GM19455 (cell line): ENCODE measurements around the gene ARHGAP21.
A peak's percentile ranks its signal among the peaks of the same experiment; 100 is the strongest.
"Not testable (repeated sequence)": the region's sequence is repeated elsewhere in the genome, so short reads cannot be mapped to it uniquely, and the experiment has no call there.

Experiments
- ATAC-seq: cut with Tn5 transposase; IDR thresholded peaks from one replicate; pipeline ENCODE4 v1.9.1; 2021; ENCODE audit not compliant: unreplicated experiment

ARHGAP21 gene

DNA sequence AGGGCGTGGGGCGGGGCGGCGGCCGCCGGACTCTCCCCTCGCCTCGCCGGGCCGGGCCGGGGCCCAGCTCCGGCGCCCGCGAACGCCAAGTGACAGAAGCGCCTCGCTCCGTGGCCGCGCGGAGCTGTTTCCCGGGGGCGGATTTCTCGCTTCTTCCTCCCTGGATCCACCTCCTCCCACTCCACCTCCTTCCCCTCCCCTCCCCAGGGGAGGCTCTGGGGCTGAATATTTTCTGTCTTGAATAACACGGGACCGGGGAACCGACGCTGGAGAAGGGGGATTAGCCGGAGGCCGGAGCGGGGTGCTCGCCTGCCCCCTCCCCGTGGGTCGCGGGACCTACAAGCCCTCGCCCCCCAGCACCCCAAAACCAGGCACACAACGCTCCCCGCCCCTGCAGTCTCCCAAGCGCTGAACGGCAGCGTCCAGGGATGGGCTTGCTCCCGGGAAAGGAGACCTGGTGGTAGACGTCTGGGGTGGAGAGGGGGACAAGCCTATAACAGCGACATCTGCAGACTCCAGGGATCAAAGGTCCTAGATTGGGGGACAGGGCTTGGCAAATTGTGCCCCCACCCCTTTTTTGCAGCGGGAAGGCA, at the start of gene ARHGAP21:
ARHGAP21 (minus strand) TSS at position 100 of the 593 bp plus-strand sequence. CDS start 1,988 bp downstream, outside the sequence.
- ATAC-seq: peak; percentile 4

DNA sequence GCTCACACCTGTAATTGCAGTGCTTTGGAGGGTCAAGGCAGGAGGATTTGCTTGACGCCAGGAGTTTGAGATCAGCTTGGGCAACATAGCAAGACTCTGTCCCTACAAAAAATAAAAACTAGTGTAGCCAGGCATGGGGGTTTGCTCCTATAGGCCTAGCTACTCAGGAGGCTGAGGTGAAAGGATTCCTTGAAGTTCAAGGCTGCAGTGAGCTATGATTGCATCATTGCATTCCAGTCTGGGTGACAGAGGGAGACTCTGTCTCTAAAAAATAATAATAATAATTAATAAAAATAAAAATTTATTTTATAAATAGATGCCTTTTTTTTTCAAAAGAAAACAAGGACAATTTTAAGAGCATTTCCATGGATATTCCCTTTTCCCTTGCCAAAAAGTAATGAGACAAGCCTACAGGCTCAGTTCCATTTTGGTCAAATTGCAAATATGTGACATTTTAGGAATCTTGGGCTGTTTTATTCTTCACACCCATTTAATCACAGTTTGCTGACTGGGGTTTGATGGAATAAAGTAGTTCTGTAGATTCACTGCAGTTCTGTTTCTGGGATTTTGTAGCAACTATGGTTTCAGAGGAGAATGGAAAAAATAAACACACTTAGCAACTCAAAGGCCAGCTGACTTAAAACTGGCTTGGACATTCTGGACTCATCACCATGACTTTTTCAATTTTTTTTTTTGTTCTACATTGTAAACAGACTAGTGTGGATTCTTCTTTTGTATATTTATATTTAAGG, 48.4 kb upstream of the ARHGAP21 start:
- no peak for ATAC-seq

DNA sequence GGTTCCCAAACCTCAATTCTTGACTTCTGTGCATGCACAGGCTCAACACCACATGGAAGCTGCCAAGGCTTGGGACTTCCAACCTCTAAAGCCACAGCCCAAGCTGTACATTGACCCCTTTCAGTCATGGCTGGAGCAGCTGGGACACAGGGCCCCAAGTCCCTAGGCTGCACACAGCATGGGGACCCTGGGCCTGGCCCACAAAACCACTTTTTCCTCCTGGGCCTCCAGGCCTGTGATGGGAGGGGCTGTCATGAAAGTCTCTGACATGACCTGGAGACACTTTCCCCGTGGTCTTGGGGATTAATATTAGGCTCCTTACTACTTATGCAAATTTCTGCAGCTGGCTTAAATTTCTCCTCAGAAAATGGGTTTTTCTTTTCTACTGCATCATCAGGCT, 41.3 kb upstream of the ARHGAP21 start:
- not testable (repeated sequence) for ATAC-seq

DNA sequence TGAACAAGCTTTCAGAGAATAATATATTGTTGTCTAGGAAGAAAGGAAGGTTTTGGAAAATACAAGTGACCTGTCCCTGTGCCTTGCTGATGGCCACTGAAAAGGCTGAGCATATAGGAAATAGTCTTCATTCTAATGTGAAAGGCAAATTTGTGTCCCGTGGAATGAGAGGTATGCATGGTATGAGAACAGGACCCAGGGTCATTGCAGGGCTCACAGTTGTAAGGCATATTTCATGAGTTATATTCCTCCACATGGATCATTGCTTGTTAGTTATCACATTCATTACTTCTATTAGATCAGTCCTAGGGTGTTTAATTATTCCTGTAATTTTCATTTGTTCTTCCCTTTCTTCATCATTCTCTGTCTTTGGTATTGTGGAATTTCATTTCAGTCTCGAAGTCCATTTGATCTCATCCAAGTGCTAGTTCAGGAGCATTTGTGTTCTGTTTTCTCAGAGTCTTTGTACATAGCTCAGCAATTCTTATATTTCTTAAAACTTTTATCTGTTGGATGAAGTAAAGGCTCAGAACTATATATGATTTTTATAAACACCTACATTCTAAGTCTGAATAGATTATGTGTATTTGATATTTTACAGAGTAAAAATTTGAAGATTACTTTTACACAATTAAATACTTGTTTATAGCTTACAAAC, 39.4 kb upstream of the ARHGAP21 start:
- ATAC-seq: no peak

DNA sequence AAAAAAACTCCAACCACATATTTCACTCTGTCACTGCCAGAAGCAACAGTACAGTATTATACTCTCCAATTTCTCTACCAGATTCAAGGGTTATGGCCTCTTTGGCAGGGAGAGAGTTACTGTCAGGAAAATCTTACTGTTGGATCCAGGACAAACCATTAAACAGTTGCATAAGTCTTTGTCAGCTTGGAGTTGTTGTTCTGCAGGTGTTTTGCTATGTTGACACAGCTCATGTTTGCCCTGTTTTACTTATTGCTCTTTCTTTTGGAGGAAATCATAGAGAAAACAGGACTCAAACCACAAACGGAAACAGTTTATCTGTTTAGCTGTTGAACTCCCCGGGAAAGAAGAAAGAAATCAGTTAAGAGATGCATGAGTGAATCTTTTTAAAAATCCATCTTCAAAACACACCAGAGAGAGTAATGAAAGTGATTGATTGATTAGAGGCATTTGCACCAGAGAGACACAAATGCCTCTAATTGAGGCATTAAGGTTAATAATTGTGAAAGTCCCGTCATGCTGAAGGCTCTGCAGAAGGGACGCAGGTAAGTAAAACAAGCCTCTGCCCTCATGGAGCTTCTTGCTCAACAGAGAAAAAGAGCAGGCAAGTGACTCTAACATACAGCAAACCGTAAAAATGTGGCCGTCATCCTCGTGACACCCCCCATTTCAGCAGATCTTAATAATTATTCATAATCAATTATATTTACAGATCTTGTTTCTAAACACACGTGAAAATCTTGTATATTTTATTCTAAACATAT, 38.7 kb upstream of the ARHGAP21 start:
- no peak for ATAC-seq

DNA sequence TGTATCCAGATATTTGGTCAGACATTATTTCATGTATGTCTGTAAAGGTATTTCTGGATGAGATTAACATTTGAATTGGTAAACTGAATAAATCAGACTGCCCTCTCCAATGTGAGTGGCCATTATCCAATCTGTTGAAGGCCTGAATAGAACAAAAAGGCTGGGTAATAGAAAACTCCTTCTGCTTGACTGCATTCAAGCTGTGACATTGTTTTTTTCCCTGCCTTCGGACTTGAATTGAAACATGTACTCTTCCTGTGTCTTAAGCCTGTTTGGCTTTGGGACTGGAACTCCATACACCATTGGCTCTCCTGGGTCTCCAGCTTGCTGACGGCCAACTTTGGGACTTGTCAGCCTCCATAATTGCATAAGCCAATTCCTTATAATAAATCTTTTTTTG, 36.0 kb upstream of the ARHGAP21 start:
- no peak for ATAC-seq

DNA sequence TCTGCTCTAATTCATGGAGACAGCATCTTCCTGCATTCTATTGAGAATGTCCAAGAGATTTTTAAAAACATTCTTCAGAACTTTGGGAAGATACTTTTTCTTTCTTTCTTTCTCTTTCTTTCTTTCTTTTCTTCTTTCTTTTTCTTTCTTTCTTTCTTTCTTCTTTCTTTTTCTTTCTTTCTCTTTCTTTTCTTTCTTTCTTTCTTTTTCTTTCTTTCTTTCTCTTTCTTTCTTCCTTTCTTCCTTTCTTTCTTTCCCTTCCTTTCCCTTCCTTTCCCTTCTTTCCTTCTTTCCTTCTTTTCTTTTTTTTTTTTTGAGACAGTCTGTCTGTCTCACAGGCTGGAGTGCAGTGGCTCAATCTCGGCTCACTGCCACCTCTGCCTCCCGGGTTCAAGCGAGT, 34.6 kb upstream of the ARHGAP21 start:
- not testable (repeated sequence) for ATAC-seq

DNA sequence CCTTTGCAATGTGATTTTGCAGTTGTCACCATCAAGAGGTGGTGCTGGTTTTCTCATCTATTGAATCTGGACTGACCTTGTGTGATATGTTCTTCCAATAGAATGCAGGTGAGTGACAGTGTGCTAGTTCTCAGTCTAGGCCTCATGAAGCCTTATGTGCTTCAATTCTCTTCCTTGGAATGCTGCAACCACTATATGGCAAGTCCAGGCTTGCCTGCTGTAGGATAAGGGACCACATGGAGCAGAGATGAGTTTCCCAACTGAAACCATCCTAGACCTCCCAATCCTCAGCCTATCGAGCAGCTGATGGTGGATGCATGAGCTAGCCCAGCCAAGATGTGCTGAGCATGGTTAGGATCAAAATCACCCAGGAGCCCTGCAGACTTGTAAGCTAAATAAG, 32.6 kb upstream of the ARHGAP21 start:
- ATAC-seq: no peak

DNA sequence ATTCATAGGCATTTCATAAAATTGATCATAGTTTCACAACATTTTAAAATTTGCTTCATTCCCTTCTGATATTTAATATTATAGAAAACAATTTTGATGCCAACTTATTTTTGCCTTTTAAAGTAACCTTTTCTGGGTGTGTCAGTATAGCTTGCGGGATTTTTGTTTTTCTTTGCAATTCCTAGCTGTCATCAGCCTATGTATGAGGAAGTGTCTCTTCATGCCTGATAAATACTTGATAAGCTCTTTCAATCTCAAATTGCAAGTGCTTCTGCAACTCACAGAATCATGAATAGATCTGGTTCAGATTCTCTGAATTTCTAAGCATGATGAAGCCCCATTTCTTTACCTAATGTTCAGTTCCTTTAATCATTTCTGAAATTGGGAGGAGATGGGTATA, 28.0 kb upstream of the ARHGAP21 start:
- ATAC-seq: no peak

DNA sequence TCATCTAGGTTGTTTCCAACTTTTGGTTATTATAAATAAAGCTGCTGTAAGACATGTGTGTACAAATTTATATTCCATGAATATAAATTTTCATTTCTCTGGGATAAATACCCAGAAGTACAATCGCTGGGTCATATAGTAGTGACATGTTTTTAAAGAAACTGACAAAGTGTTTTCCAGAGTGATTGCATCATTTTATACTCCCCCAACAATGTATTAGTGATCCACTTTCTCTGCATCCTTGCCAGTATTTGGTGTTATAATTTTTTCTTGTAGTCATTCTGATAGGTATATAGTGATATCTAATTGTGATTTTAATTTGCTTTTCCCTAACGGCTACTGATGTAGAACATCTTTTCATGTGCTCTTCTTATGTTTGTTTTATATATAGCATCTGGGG, 27.0 kb upstream of the ARHGAP21 start:
- no peak for ATAC-seq

DNA sequence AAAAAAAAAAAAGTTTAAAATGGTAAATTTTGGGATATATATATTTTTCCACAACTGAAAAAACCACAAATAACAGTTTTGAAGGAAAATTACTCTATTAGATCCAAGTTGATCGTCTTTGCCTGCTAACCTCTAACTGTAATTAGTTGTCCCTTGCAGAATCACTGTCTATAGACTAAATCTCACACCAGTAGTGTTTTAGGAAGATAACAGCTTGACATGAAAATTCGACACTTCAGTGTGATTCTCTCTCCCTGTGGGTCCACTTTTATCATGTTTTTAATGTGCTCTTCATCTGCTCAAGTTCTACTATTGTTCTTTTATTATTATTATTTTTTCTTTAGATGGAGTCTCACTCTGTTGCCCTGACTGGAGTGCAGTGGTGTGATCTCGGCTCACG, 24.5 kb upstream of the ARHGAP21 start:
- ATAC-seq: no peak

DNA sequence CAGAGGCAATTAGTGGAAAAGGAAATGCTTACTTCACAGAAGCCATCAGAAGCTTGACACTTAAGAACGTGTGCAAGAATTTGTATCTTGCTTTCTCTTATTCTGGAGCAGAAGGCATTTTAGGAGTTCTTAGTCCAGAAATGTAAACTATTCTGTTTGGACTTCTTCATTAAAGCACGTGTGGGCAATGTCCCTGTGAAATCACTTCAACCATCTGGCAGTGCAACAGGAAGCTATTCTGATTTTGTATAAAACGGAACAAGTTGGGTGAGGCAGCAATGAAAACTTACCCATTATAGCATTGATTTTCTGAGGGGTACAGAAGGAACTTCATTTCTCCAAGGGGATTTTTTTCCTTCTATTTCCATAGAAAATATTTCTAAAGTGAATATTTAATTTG, 21.3 kb upstream of the ARHGAP21 start:
- ATAC-seq: no peak

DNA sequence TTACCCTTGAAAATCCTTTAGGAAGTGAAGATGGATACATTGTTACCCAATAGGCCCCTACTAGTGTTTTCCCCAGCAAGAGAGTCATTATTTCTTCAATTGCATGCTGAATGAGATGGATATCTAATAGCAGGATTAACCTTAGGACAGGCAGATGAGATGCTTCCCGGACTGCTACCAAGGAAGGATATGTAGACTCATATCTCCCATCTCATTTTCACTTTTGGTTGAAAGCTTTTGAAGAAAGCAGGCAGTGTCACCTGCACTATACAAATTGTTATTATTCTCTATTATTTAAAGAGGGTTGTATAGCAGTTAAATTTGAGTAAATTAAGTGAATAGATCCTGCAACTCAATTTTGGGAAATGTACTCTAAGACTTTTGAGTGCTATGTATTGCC, 17.0 kb upstream of the ARHGAP21 start:
- ATAC-seq: no peak

DNA sequence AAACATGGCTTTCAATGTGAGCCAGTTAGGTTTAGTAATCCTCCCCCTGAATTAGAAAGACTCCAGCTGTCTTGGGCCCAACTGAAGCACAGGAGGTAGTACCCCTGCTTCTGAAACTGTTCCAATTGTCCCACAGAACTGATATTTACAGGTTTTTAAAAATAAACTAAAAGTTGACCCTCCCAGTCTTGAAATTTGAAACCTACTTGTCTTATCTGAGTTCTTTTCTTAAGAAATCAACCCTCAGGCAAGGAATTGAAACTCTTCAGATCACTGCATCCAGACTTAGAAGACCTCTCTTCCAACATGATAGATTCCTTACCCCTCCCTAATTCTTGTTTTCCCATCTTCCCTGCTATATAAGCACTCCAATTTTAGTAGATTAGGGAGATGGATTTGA, 13.3 kb upstream of the ARHGAP21 start:
- no peak for ATAC-seq

DNA sequence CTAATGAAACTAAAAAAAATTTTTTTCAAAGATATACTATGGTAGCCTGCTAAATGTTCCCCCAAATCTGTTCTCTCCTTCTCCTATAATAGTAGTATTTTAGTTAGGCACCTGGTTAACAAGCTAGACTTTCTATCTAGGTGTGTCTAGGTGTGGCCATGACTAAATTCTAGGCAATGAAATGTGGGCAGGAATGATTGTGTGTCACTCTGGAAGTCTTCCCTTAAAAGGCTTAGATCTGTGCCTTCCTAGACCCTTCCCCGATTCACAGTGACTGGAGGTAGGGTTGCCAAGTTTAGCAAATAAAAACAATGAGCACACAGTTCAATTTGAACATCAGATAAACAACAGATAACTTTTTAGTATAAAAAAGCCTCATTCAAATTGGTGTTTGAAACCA, 8.3 kb upstream of the ARHGAP21 start:
- ATAC-seq: no peak

DNA sequence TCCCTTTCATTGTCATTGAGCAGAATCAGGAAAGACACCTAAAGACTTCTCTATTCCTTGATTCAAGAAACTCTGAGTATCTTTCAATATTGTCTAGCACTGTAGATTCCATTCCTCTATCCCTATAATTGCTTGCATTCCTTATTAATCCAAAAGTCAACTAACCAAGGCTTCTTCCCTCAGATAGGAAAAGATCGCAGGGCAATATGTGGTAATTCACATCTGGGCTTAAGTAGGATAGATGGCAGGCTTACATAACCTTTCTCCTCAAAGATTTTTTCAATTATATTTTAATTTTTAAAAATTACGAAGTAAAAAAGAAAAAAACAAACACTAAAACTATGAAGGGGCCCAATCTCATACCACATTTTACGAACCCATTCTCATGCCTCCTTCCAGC, 7.1 kb upstream of the ARHGAP21 start:
- ATAC-seq: no peak

DNA sequence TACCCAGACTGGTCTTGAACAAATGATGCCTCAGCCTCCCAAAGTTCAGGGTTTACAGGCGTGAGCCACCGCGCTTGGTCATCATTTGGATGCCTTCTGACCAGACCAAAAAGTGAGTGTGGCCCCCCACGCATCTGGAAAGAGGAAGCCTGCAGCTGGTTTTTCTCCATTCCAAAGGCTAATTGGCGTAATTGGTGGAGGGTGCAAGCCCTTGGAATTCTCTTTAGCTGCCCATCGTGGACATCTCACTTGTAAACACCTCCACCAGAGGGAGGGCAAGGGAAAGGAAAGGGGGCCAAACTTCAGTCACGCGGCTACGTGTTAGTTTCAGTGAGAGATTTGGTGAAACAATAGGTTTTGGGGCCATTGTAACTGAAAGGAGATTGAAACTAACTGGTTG, 4.1 kb upstream of the ARHGAP21 start:
- no peak for ATAC-seq

DNA sequence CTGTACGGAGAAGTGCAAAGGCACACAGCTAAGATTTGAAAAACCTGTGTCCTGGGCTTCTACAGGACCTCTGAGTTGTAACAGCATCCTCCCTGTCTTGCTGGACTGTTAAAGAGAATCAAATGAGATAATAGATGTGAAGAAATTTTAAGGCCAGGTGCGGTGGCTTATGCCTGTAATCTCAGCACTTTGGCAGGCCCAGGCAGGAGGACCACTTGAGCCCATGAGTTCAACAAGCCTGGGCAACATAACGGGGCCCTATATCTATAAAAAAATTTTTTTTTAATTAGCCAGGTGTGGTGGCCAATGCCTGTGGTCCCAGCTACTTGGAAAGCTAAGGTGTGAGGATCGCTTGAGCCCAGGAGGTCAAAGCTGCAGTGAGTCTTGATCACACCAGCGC, 2.9 kb upstream of the ARHGAP21 start:
- no peak for ATAC-seq

DNA sequence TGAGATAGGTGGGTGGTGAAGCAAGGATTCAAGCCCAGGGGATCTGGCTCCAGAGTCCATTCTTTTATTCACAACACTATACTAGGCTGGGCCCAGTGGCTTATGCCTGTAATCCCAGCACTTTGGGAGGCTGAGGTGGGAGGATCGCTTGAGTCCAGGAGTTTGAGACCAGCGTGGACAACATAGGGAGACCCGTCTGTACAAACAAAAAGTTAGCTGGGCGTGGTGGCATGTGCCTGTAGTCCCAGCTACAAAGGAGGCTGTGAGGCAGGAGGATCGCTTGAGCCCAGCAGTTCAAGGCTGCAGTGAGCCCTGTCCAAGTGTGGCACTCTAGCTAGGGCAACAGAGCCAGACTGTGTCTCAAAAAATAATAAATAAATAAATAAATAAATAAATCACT, 2.3 kb upstream of the ARHGAP21 start:
- ATAC-seq: not testable (repeated sequence)

DNA sequence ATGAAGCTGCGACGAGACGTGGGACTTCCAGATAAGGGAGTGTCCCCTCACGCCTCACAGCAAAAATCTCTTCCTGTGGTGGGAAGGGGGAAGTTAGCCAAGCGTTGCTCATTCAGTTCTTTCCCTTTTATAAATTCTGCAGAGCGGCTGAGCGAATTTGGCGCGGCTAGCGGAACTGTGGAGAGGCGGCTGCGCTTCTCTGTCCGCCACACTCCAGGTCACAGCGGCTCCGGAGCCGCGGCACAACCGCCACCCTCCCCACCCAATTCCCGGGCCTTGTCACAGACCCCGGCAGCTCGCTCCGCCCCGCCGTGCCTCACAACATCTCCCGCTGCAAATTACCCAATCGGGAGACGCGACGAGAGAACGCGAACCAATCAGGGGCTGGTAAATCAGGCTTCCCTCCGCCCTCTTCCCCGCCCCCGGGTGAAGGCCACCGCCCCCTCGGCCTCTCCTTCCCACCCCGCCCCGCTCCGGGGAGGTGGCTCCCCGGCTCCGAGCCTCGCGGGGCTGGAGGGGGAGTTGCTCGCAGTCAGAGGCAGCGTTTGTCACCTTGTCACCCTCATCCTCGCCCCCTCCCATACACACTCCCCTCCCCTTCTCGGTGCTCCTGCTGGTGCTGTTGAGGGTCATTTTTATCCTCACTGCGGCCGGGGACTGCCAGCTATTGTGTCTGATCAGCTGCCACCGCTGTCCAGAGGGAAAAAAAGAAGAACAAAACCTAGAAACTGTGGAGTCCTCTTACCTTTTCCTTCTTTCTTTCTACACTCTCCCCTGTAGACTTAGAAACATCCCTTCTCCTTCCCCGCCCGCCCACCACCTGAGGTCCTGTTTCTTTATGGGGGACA, 918 bp upstream of the ARHGAP21 start:
- peak; percentile 85 for ATAC-seq

DNA sequence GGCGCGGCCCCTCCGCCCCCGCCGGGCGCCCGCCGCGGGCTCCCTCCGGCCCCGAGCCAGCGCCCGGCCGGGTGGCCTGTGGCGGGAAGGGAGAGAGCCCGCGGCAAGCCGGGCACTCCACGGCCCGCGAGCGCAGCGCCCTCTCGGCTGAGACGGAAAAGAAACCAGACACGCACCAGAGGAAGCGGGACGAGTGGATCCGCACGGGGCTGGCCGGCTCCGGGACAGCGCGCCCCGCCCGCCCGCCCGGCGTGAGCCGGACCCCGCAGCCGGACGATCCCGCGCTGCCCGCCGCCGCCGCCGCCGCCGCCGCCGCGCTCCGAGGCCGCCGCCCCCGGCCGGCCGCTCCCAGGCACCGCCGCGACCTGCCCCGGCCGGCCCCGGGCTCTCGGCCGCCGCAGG, 300 bp downstream of the ARHGAP21 start:
- peak; percentile 25 for ATAC-seq
